ENCODE measurements around the gene LAMB3. TPM values are rescaled to one million over a fixed set of nuclear protein-coding genes. Genes with fewer than 3 reads are reported as not detected.

LAMB3 gene
- total and polyA plus RNA-seq, 2 donors (not counting 1 experiment from before 2014, with no cell fraction given): 0.33 to 0.37 TPM

DNA sequence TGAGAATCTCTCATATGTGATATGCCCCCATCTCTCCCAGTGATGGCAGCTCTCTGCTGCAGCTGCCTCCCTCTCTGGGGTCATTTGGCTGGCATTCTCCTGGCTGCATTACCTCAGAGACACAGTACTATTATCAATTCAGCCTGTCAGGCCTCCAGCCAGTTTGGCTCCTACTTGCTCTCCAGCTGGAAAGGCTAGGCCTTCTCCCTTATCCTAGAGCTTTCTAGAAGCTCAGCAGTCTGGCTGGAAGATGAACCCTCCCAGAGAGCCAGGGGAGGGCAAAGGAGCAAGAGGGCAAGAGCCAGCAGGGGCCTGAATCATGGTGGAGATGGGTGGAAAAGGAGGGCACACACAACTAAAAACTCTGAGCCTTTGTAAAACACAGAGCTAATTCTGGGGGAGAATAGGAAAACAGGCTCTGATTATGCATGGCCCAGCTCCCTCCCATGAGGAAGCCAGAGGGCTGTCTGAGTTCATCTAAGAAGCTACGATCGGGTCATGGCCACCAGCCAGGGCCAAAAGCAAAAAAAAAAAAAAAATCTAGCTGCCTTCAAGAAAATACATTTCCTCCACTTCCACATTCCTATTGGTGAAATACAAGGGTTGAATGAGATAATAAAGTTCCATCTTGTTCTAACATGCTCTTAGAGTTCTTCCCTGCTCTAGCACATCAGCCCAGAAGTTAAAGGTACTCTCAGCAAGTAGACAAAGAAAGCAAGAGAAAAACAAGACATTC lies 8.8 kb downstream of the LAMB3 start:
- no CpG with 5 or more reads among the region's 2 CpGs for WGBS (ENCODE audit: insufficient coverage)
- TF ChIP-seq, protein P1, sequence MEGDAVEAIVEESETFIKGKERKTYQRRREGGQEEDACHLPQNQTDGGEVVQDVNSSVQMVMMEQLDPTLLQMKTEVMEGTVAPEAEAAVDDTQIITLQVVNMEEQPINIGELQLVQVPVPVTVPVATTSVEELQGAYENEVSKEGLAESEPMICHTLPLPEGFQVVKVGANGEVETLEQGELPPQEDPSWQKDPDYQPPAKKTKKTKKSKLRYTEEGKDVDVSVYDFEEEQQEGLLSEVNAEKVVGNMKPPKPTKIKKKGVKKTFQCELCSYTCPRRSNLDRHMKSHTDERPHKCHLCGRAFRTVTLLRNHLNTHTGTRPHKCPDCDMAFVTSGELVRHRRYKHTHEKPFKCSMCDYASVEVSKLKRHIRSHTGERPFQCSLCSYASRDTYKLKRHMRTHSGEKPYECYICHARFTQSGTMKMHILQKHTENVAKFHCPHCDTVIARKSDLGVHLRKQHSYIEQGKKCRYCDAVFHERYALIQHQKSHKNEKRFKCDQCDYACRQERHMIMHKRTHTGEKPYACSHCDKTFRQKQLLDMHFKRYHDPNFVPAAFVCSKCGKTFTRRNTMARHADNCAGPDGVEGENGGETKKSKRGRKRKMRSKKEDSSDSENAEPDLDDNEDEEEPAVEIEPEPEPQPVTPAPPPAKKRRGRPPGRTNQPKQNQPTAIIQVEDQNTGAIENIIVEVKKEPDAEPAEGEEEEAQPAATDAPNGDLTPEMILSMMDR (IDR thresholded peaks at IDR 0.05): no peak
- no peak for TF ChIP-seq EZH2 (IDR thresholded peaks at IDR 0.05; ENCODE audit: borderline replicate concordance, insufficient read depth, low read depth, low read length, poor library complexity, severe bottlenecking)
- Mint-ChIP-seq H3K4me1 (no peaks in the 10 kb centered on the region), H3K27me3 (no peaks in the 10 kb centered on the region), H3K9me3 (ENCODE audit: insufficient read depth) (no peaks in the 10 kb centered on the region), H3K27ac (no peak overlapping the region), H3K4me3 (no peak overlapping the region)
- Histone ChIP-seq H3K4me3 (ENCODE audit: control extremely low read depth in 1 of 5, extremely low read depth in 1 of 5, insufficient read depth in 1 of 5, low read depth in 2 of 5, low read length in 4 of 5) (no peak overlapping the region), H3K27ac (ENCODE audit: low read length in 2 of 2) (no peak overlapping the region), H3K36me3 (replicated peaks in 1 of 2; ENCODE audit: control extremely low read depth in 1 of 2, control insufficient read depth in 1 of 2, extremely low read depth in 1 of 2, insufficient read depth in 2 of 2, low read length in 1 of 2) (no peaks in the 10 kb centered on the region), H4K20me1 (ENCODE audit: control insufficient read depth, insufficient read depth, low read length, poor library complexity, severe bottlenecking) (no peaks in the 10 kb centered on the region), H3K9me3 (ENCODE audit: control extremely low read depth in 1 of 3, control insufficient read depth in 2 of 3, insufficient read depth in 1 of 3, low read length in 2 of 3) (no peaks in the 10 kb centered on the region), H3K9ac (ENCODE audit: low read length) (no peak overlapping the region), H3K4me1 (ENCODE audit: control insufficient read depth in 2 of 2, insufficient read depth in 2 of 2, low read length in 2 of 2) (no peaks in the 10 kb centered on the region), H3K27me3 (replicated peaks in 1 of 4; ENCODE audit: control extremely low read depth in 1 of 4, control insufficient read depth in 3 of 4, insufficient read depth in 4 of 4, low read length in 3 of 4) (no peaks in the 10 kb centered on the region), H2AFZ (ENCODE audit: insufficient read depth, low read depth, low read length, poor library complexity, severe bottlenecking) (no peak overlapping the region), H3K4me2 (replicated peaks; ENCODE audit: low read depth, low read length, poor library complexity, severe bottlenecking) (no peak overlapping the region), H3K79me2 (ENCODE audit: control insufficient read depth, insufficient read depth, low read length) (no peaks in the 10 kb centered on the region)
- DNase-seq: no peak
- ChIA-PET POLR2A (no interaction called here), CTCF (interaction anchor here (0.7 to 2.3 kb wide), 7 partner anchors 9 to 180 kb away, joined by 3 to 10 read pairs (median 3); partner anchors contain the start of gene LAMB3)
- ATAC-seq (ENCODE audit: low read depth): no peak
- intact Hi-C loops (cut with micrococcal nuclease): no loop called here

DNA sequence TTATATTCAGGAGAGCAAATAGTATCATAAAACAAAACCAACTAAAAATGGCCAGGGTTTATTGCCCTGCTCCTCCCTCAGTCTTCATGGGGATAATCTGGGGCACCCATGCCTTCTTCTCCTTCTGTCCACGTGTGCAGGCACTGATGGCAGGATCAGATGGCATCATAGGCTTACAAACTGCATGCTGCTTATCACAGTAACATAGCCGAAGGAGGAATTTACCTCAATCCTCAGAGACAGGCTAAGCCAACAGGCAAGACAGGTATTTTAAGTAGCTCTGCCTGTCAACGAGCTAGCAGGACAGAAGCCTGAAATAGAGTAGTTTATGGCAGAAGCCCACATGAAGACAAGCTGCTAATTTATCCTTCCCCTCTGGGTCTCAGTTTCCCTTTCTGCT lies 9.4 kb downstream of the LAMB3 start:
- CTCF ChIA-PET: interaction anchor here (1.3 to 2.3 kb wide), 4 partner anchors 12 to 180 kb away, joined by 3 to 10 read pairs (median 3); no protein-coding TSS in a partner anchor
- H3K4me3 Mint-ChIP-seq: no peak overlapping the region
- no peak for TF ChIP-seq EZH2 (IDR thresholded peaks at IDR 0.05; ENCODE audit: borderline replicate concordance, insufficient read depth, low read depth, low read length, poor library complexity, severe bottlenecking)
- TF ChIP-seq, protein P1 (IDR thresholded peaks at IDR 0.05): no peak
- Histone ChIP-seq H3K4me1 (ENCODE audit: control insufficient read depth in 2 of 2, insufficient read depth in 2 of 2, low read length in 2 of 2) (no peaks in the 10 kb centered on the region), H3K27ac (ENCODE audit: low read length in 2 of 2) (no peak overlapping the region), H2AFZ (ENCODE audit: insufficient read depth, low read depth, low read length, poor library complexity, severe bottlenecking) (no peak overlapping the region), H4K20me1 (ENCODE audit: control insufficient read depth, insufficient read depth, low read length, poor library complexity, severe bottlenecking) (no peaks in the 10 kb centered on the region), H3K4me3 (ENCODE audit: control extremely low read depth in 1 of 5, extremely low read depth in 1 of 5, insufficient read depth in 1 of 5, low read depth in 2 of 5, low read length in 4 of 5) (no peak overlapping the region), H3K9ac (ENCODE audit: low read length) (no peak overlapping the region), H3K9me3 (ENCODE audit: control extremely low read depth in 1 of 3, control insufficient read depth in 2 of 3, insufficient read depth in 1 of 3, low read length in 2 of 3) (no peaks in the 10 kb centered on the region), H3K79me2 (ENCODE audit: control insufficient read depth, insufficient read depth, low read length) (no peaks in the 10 kb centered on the region), H3K27me3 (replicated peaks in 1 of 4; ENCODE audit: control extremely low read depth in 1 of 4, control insufficient read depth in 3 of 4, insufficient read depth in 4 of 4, low read length in 3 of 4) (no peaks in the 10 kb centered on the region), H3K36me3 (replicated peaks in 1 of 2; ENCODE audit: control extremely low read depth in 1 of 2, control insufficient read depth in 1 of 2, extremely low read depth in 1 of 2, insufficient read depth in 2 of 2, low read length in 1 of 2) (no peaks in the 10 kb centered on the region), H3K4me2 (replicated peaks; ENCODE audit: low read depth, low read length, poor library complexity, severe bottlenecking) (no peak overlapping the region)
- H3K27me3 Mint-ChIP-seq: peaks cover 5% of the 10 kb centered on the region
- no peaks in the 10 kb centered on the region for H3K4me1 Mint-ChIP-seq
- ATAC-seq (ENCODE audit: low read depth) (no peak), DNase-seq (no peak)
- no peak overlapping the region for H3K27ac Mint-ChIP-seq
- intact Hi-C loops (cut with micrococcal nuclease): no loop called here
- WGBS (ENCODE audit: insufficient coverage): 43% methylated on average over 1 of the region's 3 CpGs
- no peaks in the 10 kb centered on the region for H3K9me3 Mint-ChIP-seq (ENCODE audit: insufficient read depth)
- POLR2A ChIA-PET: no interaction called here
